Activated gamma-delta T cell (primary cell): ENCODE measurements around the gene ARHGEF11.

Experiments used
- DNase-seq: peaks from one replicate; lab custom pipeline; 2025; lab: John Stamatoyannopoulos, UW

The ARHGEF11 gene

DNA sequence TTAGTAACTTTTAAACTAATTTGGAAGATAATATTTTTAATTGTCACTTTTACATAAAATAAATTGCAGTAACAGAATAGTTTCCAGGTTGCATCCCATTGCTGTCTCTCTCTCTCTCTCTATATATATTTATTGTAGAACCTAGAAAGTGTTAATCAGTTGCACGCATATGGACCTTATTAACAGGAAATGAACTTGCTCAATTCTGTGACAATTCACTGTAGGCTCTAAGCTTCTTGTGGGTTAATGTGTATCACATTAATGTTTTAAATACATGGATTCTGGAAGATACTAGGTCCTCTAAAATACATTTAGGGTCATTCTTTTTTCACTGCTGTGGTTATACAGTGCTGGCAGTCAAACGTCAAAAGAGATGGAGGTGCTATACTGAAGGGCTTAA, 92.0 kb downstream of the ARHGEF11 start:
- DNase-seq = no peak

DNA sequence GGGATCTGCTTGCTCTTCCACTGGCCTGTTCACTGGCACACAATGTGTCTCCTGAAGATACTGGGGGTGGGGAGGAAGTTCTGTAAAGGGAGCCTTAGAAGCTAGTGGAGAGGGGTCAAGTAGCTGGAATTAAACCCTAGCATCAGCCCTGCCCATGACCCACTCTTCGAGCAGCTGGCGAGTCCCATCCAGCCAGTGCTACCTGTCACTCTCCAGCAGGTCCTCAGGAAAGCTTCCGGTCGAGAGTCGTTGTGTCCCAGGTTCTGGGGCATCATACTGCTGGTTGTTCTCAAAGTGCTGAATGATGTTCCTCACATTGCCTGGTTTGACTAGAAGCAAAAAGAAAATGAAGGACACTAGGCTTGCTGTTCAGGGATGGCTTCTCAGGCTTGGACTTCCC, 94.2 kb downstream of the ARHGEF11 start:
- no peak for DNase-seq

DNA sequence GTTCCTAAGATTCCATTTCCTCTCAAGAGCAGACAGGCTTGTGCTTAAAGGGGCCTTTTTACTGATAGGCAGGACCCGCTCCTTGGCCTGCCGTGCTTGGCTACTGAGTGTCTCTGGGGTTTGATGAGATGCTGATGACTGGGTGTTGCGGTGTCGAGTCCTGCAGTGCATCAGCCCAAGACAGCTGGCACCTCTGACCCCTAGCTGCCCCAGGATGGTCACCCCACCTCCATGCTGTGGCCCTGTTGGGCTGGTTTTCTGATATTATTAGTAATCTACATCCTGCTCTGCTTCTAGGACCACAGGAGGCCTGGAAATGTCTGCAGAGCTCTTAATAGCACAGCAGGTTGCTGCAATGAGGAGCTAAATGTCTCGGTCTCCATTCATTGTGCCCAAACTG, 96.4 kb downstream of the ARHGEF11 start:
- no peak for DNase-seq

DNA sequence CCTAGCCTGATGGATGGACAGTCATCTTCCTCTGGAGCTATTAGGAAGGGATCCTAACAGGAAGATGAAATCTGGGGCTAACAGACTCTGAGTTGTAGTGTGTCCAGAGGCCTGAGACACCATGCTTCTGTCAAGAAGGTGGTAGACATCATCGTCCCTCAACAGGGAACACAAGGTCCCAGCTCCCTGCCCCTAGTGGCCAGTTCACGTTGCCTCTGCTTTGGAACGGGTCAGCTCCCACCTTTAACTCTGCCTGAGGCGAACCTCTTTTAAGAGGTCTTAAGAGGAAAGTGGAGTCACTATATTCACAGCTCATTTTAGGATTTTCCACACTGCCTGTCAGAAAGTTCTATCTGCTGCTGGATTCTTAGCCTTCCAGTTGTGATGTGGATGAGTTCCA, 96.8 kb downstream of the ARHGEF11 start:
- no peak for DNase-seq

DNA sequence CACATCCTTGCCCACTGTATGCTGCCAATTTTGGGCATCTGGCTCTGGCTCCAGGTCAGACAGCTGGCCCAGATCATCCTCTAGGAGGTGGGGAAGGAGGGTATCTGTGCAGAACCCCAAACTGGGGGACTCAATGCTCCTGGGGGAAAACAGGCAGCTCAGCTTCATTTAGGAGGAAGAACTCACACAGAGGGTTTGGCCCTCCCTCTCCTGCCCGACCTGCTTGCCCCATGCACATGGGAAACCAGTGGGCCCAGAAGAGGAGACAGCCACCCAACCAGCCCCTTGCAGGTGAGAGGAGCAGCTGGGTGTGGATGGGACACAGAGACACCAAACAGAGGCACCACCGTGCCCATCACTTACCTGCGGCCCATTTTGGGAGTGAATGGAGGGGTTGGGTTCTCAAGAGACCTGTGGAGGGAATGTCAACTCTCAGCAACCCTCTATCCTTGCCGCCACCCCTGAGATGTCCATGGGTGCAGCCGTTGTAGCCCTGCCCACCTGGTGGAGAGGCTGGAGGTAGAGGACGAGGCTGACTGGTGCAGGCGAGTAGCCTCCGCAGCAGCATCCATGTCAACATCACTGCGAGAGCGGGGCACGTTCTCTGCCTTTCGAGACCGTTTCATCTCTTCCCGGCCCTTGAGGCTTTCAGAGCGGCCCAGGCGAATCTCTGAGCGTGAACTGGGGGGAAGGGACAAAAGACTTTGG, 97.6 kb downstream of the ARHGEF11 start:
- DNase-seq = no peak

DNA sequence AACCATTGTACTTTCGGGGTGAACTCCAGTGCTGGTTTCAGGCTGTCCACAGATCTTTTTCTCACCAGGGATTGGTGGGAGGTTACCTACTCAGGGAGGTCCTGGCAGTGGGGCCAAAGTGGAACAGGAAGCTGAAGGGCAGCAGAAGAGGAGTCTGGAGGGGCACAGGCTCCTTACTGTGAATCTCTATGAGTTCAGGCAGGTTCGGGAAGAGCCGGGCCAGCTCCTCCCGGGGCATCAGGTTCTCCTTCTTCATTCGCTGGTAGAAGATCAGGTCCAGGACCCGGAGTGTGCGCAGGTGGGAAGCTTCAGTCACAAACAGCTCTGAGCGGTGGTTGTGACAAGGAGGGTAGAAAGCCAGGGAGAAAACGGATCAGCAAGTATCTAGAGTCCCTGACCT, 98.4 kb downstream of the ARHGEF11 start:
- DNase-seq = no peak

DNA sequence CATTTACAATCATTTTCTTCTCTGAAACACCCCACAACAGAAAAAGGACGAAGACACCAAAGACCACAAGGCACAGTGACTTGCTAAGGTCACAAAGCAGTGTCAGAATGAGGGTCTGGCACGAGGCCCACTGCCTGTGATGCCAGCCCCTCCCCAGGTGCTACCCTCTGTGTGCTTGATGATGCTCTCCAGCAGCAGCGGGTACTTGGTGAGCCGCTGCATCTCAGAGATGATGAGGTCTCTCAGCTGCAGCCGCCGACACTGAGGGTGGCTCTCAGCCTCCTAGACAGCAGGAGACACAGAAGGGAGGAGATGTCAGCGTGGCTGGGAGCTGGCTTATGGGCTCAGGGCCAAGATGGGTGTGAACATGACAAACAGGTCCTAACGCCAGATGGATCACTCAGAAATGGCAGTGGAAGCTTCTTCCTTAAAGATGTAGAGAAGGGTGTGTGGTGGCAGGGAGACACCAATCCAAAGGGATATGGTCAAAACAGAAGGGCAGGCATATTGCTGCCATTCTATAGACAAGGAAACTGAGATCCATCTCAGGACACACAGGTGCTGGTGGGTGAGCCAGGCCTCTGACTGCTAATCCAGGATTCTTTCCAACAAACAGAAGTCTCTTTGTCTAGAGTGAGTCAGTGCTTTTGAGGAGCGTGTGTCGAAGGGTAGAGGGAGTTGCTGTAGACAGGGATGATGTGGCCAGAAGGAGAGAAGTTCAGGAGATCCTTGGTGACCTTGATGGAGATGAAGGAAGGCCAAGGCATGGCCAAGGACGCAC, 99.5 kb downstream of the ARHGEF11 start:
- DNase-seq = no peak

DNA sequence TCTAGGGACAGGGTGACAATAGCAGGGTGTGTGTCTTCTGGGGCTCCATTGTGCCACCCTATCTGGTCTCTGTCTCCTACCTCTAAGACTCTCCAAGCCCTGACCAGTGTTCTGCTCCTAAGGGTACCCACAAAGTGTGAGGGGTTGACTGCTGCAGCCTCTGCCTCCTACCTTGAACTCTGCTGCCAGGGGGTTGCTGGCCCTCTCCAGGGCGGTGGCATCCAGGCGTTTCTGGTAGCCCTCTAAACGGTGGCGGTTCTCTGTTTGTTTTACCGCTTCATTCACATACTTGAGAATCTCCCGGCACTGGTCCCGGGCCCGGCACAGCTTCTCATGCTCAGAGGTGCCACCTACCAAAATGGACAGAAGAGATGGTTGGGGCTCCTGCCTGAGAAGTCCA, 100.7 kb downstream of the ARHGEF11 start:
- DNase-seq = no peak

DNA sequence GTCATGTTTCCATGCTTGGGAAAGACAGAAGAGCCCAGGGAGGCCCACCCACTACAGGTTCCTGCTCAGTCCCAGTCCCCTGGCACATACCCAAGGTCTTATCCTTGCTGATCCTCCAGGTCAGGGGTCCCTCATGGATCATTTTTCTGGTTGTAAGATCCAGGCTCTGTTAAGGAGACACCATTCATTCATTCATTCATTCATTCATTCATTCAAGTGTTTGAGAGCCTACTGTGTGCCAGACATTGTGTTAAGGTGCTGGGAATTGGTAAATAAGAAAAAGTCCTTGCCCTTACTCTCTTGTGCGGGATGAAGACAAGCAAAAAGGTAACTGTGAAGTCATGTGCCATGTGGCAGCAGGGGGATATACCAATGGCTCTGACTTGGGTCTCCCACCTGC, 101.3 kb downstream of the ARHGEF11 start:
- no peak for DNase-seq

DNA sequence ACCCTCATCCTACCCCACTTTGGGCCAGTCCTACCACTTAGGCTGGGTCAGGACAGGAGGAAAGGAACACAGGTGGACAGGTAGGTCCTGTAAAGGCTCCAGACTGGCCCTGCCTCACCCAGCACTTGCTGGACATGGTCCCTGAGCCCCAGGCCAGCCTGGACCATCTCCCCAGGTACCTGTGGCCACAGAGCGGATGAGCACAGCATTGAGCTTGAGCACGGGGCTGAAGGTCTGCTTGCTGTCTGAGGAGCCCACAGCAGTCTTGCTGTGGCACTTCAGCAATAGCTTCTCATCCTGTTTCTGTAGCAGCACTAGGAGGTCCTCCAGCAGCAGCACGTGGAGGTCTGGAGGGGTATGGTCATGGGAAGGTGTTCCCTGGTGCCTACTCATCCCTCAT, 101.8 kb downstream of the ARHGEF11 start:
- DNase-seq = no peak

DNA sequence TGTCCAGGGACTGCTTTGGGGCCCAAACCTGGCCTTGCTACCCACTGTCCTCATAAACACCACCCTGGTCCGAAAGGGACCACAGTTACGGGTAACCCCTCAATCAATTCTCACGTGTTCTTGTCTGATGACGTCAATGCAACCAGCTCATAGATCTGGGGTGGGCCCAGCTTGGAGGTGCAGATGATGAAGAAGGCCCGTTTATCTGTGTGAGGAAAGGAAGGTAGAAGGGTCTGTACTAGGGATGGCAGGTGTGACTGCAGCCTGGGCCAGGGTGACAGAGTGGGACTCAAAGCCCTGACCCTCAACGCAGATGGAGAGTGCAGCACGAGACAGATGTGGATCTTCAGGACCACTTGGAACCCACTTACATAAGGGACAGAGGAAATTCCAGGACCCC, 103.0 kb downstream of the ARHGEF11 start:
- no peak for DNase-seq

DNA sequence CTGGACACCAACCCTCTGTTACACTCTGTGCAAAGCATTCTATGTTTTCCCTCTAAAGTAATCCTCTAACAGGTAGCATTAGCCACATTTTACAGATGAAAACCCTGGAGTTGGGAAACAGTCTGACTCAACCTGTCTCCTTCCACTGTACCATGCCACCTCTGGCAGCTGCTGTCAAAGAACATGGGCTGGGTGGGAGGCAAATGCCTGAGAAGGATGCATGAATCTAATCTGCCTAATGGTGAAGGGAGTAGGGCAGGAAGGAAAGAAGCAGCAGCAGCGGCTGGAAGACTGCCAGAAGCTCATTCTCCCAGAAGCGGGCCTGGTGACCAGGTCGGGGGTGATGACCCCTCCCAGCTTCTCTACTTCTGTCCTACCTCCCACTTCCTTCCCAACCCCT, 103.4 kb downstream of the ARHGEF11 start:
- no peak for DNase-seq

DNA sequence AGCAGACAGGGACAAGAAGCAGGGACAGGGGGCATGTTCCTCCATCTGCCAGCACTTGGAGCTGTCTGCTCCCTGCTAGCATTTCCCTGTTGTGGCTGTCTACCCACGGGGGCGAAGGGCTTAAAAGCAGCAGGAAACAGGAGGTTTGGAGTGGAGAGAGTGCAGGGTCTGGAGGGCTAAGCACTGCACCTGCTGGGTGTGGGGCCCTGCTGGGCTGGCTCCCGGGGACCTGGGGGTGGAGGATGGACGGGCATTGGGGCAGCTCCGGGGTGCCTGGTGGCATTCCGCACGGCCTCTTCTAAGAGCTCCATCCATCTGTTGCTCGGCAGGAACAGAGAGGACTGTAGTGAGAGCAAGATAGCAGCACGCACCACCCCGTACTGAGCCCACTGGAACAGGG, 103.9 kb downstream of the ARHGEF11 start:
- no peak for DNase-seq

DNA sequence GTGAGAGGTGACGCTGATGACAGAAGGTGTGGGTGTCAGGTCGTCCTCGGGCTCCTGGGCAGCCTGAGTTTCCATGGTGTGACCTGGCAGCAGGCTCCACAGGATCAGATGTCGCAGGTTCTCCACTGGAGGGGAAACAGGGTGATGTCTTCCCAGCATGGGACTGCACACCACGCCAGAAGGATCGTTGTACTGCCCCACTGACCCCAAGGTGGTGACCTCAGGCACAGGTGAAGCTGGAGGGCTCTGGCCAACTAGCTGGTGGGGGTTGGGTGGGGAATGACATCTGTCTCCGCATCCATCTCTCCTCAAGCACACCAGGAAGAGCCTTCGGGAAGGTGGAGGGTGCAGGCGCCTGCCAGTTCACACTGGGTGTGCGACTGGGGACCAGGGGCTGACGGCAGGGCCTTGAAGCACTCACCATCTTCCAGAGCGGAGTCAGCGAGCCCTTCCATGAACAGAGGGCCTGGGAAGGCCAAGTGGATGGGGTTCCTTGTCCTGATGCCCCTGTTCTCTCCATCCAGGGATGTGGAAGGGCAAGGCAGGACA, 105.7 kb downstream of the ARHGEF11 start:
- no peak for DNase-seq

DNA sequence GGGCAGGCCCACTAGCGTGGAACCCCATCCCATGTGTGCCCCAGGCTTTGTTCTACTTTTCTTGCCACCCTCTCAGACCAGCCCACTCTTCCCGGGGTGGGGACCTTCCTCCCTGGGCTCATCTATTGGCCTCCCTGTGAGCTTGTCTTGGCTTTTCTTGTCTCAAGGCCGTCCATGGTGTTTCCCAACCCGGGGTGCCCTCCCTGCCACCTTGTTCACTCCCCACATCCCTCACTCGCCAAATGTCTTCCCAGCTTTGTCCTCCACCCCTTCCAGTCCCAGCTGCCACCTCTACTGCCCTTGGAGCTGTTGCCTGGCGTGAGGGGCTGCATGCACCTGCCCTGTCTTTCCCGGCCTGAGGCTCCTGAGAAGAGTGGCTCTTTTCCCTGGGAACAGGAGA, 106.7 kb downstream of the ARHGEF11 start:
- DNase-seq = no peak

DNA sequence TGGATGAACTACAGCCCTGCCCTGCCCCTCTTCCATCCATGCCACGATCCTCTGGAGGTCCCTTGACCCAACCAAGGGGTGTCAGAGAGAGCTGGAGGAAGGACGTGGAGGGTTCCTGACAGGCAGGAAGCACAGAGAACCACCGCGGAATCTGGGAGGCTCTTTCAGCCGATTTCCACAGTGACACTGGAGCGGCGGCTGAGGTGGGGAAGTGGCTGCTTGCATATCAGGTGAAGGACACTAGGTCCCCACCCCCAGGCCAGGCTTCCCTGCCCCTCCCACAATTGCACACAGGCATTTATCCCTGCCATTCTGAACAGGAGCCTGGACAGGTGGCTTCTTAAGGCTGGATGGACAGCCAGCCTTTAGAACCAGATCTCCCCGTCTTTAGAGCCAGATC, 107.7 kb downstream of the ARHGEF11 start:
- DNase-seq = no peak

DNA sequence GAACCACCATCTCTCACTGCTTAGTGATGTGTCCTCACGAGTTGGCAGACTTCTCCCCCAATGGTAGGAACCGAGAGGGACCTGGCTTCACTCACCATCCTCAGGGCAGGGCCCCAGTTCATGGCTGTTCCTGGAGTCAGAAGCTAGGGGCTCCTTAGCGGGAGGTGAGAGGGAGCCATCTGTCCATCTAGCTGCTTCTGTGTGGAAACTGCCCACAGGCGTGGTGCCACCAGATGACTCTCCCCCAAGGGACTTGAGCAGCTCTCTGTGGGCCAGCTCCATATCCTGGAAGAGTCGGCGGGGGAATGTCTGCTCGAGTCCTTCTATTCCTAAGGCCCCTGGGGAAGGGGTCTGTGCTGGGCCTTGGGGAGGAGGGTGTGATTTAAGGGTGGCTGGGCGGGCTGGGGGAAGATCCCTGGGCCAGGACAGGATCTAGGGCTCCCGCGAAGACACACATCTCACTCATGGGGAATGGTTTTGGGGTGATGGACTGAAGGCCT, 108.8 kb downstream of the ARHGEF11 start:
- no peak for DNase-seq

DNA sequence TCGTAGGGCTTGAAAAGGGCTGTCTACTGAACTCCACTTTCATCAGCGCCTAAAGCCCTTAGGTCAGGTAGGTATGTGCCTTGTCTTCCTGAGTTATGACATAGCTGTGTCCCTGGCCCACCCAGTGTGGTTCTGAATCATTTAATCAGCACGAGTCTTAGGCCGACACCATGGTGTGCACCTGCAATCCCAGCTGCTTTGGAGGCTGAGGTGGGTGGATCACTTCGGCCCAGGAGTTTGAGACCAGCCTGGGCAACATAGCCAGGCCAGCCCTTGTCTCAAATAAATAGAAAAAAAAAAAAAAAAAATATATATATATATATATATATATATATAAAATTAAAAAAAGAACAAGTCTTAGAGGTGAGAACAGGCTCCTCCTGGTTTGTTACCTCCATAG, 109.4 kb downstream of the ARHGEF11 start:
- DNase-seq = no peak

DNA sequence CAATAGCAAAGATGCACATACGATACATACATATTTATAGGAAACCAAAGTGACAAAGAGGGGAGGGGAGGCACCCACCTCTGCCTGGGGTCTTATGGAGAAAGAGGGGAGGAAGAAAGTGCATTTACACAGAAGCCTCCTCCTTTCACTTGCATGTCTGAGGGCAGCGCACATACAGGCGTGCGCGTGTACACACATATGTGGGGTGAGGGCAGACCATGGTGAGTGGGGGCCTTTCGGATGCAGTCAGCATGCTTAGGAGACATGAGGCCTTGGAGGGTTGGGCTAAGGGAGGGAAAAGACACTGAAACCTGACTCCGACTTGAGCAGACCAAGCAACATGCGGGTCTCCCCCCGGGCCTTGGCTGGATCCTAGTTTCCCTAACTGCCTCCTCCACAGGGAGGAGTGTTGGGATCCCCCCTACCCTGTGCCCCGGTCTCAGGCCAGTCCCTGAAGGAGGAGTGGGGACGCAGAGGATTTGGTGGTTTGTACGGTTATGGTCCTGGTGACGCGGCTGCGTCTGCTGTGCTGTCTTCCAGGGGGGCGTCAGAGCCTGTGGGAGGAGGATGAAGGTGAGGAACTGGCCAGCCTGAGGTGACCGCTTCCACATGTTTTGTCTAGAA, 109.9 kb downstream of the ARHGEF11 start:
- no peak for DNase-seq

DNA sequence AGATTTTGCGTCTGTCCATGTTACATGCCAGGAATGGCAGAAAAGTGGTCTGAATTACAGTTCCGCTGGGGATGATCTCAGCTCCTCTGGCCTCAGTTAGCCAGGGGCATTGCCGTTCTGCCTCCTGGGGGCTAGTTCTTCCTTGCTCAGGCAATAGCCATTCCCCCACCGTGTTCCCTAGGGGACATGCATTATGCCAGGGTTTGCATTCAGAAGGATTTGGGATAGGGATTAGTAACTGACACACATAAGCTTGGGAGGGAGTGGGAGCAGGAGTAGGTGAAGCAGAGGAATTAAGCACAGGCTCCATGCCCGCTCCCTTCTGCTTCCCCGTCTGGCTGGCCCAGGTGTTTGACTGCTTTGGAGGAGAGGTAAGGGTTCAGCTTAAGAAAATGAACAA, 112.4 kb downstream of the ARHGEF11 start:
- DNase-seq = no peak

DNA sequence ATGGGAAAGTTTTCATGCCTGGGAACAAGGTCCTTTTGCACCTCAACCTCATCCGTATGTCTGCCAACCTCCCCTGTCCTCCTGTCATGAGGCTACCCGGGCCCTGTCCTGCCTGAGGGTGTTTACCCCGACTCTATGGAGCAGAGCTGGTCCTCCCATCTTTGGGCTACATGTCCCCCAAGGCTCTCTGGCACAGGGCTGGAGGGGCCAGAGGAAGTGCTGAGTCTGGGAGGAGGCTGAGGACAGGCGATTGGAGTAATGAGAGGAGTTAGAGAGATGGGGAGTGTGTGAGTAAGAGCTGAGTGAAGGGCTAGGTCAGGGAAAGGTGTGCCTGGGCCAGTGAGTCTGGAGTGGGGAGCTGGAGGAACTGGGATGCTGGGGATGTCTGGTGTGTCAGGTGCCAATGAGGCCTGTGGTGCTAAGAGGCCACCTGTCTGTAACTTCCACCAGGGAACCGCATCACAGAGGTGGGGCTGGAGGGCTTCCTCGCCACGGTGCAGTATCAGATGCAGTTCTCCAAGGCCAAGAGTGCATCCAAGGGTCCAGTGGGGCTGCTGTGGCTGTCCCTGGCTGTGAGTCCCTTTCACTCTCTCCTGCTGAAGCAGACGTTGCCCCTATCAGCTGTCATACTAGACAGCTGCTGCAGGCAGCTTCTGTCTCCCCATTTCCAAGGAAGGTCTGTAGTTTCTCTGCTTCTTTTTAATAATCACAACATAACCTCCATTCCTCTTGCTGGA, 113.4 kb downstream of the ARHGEF11 start:
- no peak for DNase-seq
